Cardiac muscle cell (in vitro differentiated cells and primary cell): ENCODE results near the gene GCNT2. TPM values are rescaled to one million over a fixed set of nuclear protein-coding genes. Genes with fewer than 3 reads are reported as not detected.

ENCODE experiments used
- DNase-seq, 2 donors: peaks; one replicate each; pipeline versions ENCODE4 v3.0.0 to v3.0.0-alpha.2; 2010 to 2017; ENCODE audit warnings: low read depth in 1 of 2, low spot score in 1 of 2
- H3K27ac ChIP-seq: fragments of 200-600 bp; sonication (generic); 2 replicates; pipeline ENCODE4 v1.5.1; 2016
- H3K27me3 ChIP-seq: fragments of 200-600 bp; sonication (generic); 2 replicates; pipeline ENCODE4 v1.6.0; 2016; ENCODE audit warnings: control low read depth
- H3K36me3 ChIP-seq: fragments of 200-600 bp; sonication (generic); 2 replicates; pipeline ENCODE4 v1.5.1; 2016; ENCODE audit warnings: control low read depth
- H3K4me1 ChIP-seq: fragments of 200-600 bp; sonication (generic); 2 replicates; pipeline ENCODE4 v1.8.1; 2017; ENCODE audit warnings: low read depth, mild to moderate bottlenecking, mixed run types
- H3K4me3 ChIP-seq: fragments of 200-600 bp; sonication (generic); 2 replicates; pipeline ENCODE4 v1.5.1; 2016; ENCODE audit warnings: mild to moderate bottlenecking
- H3K9me3 ChIP-seq: fragments of 200-600 bp; sonication (generic); 2 replicates; pipeline ENCODE4 v1.5.1; 2017; ENCODE audit warnings: low read depth, mild to moderate bottlenecking, control low read depth
- CTCF ChIP-seq: IDR thresholded peaks from 2 replicates; pipeline ENCODE4 v1.5.1; 2012; ENCODE audit warnings: low read depth, mild to moderate bottlenecking, low read length
- polyA plus RNA-seq: library from polyadenylated mRNA; unstranded; fragments of >200 nt; fragmentation: Nextera tagmentation; extraction: Ambion mirVana; gene quantifications from 2 replicates; pipeline ENCODE4 v1.2.1, GENCODE V29; 2016
- total RNA-seq: library from RNA; depleted of rRNA; stranded (reverse); fragments of >200 nt; gene quantifications from 2 replicates; pipeline ENCODE4 v1.2.3, GENCODE V29; 2016

The GCNT2 gene
- total and polyA plus RNA-seq, 2 experiments from 2014 or later: 21.4 to 27.3 TPM

DNA sequence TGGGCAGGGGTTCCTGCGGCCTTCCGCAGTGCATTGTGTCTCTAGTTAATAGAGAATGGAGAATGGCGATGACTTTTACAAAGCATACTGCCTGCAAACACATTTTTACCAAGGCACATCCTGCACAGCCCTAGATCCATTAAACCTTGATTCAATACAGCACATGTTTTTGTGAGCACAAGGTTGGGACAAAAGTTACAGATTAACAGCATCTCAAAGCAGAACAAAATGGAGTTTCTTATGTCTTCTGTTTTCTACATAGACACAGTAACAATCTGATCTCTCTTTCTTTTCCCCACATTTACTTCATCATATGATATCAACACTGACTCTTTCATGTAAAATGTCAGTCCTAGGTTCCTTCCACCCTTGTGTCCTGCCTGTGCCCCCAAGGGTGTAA, 63.5 kb downstream of the GCNT2 start:
- Histone ChIP-seq H3K36me3 (no peaks in the 10 kb centered on the region), H3K4me1 (peaks cover 52% of the 10 kb centered on the region), H3K27ac (peak overlapping the region; percentile 96), H3K9me3 (no peaks in the 10 kb centered on the region), H3K27me3 (no peaks in the 10 kb centered on the region), H3K4me3 (no peak overlapping the region)
- no peak for TF ChIP-seq CTCF
- no peak for DNase-seq

- no peaks in the 10 kb centered on the region for H3K27me3 ChIP-seq
- DNase-seq: peak in 1 of 2 donors; percentile 72
- no peaks in the 10 kb centered on the region for H3K36me3 ChIP-seq
- H3K4me1 ChIP-seq: peaks cover 53% of the 10 kb centered on the region
- H3K4me3 ChIP-seq: peak overlapping the region; percentile 43
- peak overlapping the region; percentile 96 for H3K27ac ChIP-seq
- H3K9me3 ChIP-seq: no peaks in the 10 kb centered on the region
- no peak for TF ChIP-seq CTCF
These were observed 64.2 kb downstream of the GCNT2 start for GRCh38 chr6:10585209-10585845.

DNA sequence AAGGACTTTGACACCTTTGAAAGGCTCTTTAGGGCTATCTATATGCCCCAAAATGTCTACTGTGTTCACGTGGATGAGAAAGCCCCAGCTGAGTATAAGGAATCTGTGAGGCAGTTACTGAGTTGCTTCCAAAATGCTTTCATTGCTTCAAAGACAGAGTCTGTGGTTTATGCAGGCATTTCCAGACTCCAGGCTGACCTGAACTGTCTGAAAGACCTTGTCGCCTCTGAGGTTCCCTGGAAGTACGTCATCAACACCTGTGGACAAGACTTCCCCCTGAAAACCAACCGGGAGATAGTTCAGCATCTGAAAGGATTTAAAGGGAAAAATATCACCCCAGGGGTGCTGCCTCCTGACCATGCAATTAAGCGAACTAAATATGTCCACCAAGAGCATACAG, 65.2 kb downstream of the GCNT2 start:
- DNase-seq: peak in 1 of 2 donors; percentile 13
- peak overlapping the region; percentile 96 for H3K27ac ChIP-seq
- peak overlapping the region; percentile 43 for H3K4me3 ChIP-seq
- peaks cover 53% of the 10 kb centered on the region for H3K4me1 ChIP-seq
- no peaks in the 10 kb centered on the region for H3K36me3 ChIP-seq
- no peaks in the 10 kb centered on the region for H3K9me3 ChIP-seq
- no peaks in the 10 kb centered on the region for H3K27me3 ChIP-seq
- TF ChIP-seq CTCF: no peak

- Histone ChIP-seq H3K27ac (peak overlapping the region; percentile 96), H3K27me3 (no peaks in the 10 kb centered on the region), H3K4me3 (peak overlapping the region; percentile 43), H3K4me1 (peaks cover 43% of the 10 kb centered on the region), H3K9me3 (no peaks in the 10 kb centered on the region), H3K36me3 (no peaks in the 10 kb centered on the region)
- TF ChIP-seq CTCF: no peak
- peak in 1 of 2 donors; percentile 75 for DNase-seq
These were observed 66.7 kb downstream of the GCNT2 start for GRCh38 chr6:10587656-10588406.

DNA sequence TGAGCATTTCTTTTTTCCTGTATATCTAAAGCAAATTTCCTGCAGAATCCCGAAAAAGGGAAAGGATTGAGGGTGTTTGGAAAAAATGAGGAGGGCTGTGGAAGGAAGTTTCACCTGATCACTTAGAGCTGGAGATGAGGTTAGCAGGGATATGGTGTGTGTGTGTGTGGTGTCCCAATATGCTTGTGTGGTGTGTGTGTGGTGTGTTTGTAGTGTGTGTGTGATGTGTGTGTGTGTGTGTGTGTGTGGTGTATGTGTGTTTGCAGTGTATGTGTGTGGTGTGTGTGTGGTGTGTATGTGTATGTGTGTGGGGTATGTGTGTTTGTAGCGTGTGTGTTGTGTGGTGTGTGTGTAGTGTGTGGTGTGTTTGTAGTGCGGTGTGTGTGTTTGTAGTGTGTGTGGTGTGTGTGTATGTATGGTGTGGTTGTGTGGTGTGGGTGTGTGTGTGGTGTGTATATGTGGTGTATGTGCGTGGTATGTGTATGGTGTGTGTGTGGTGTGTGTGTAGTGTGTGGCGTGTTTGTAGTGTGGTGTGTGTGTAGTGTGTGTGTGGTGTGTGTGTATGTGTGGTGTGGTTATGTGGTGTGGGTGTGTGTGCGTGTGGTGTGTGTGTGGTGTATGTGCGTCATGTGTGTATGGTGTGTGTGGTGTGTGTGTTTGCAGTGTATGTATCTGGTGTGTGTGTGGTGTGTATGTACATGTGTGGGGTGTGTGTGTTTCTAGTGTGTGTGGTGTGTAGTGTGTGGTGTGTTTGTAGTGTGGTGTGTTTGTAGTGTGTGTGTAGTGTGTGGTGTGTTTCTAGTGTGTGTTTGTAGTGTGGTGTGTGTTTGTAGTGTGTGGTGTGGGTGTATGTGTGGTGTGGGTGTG, 67.6 kb downstream of the GCNT2 start:
- Histone ChIP-seq H3K27me3 (no peaks in the 10 kb centered on the region), H3K9me3 (no peaks in the 10 kb centered on the region), H3K4me3 (peak overlapping the region; percentile 43), H3K4me1 (peaks cover 34% of the 10 kb centered on the region), H3K36me3 (no peaks in the 10 kb centered on the region), H3K27ac (peak overlapping the region; percentile 96)
- no peak for DNase-seq
- TF ChIP-seq CTCF: no peak
